GM21515 (cell line): ENCODE data around the gene COL6A3.

Source experiments
- ATAC-seq: cut with Tn5 transposase; IDR thresholded peaks from one replicate; pipeline ENCODE4 v1.9.1; 2021; ENCODE audit not compliant: unreplicated experiment

COL6A3 gene

GRCh38 chr2:237350597-237350996 is 63.4 kb downstream of the COL6A3 start:
- no peak for ATAC-seq

GRCh38 chr2:237350070-237350469 is 63.9 kb downstream of the COL6A3 start:
- ATAC-seq = no peak

GRCh38 chr2:237348281-237348865 is 65.6 kb downstream of the COL6A3 start:
- ATAC-seq = no peak

- ATAC-seq = no peak
These were observed 67.9 kb downstream of the COL6A3 start for GRCh38 chr2:237345891-237346640.

GRCh38 chr2:237345411-237345810 is 68.6 kb downstream of the COL6A3 start:
- ATAC-seq = no peak

GRCh38 chr2:237344942-237345341 is 69.0 kb downstream of the COL6A3 start:
- ATAC-seq = no peak

- ATAC-seq = no peak
These were observed 70.0 kb downstream of the COL6A3 start for GRCh38 chr2:237343993-237344392.

GRCh38 chr2:237341872-237342271 is 72.1 kb downstream of the COL6A3 start:
- no peak for ATAC-seq

- no peak for ATAC-seq
These were observed 76.4 kb downstream of the COL6A3 start for GRCh38 chr2:237337586-237337985.

- no peak for ATAC-seq
These were observed 77.8 kb downstream of the COL6A3 start for GRCh38 chr2:237336131-237336530.

- no peak for ATAC-seq
These were observed 80.2 kb downstream of the COL6A3 start for GRCh38 chr2:237333748-237334147.

GRCh38 chr2:237330541-237330940 is 83.4 kb downstream of the COL6A3 start:
- ATAC-seq = no peak

- no peak for ATAC-seq
These were observed 86.6 kb downstream of the COL6A3 start for GRCh38 chr2:237327175-237327950.

- ATAC-seq = no peak
These were observed 87.4 kb downstream of the COL6A3 start for GRCh38 chr2:237326266-237327171.

GRCh38 chr2:237324837-237325236 is 89.1 kb downstream of the COL6A3 start:
- no peak for ATAC-seq

GRCh38 chr2:237324405-237324831 is 89.5 kb downstream of the COL6A3 start:
- no peak for ATAC-seq

- no peak for ATAC-seq
These were observed 90.3 kb downstream of the COL6A3 start for GRCh38 chr2:237323656-237324055.

GRCh38 chr2:237322564-237322963 is 91.4 kb downstream of the COL6A3 start:
- ATAC-seq = no peak

- ATAC-seq = no peak
These were observed 92.2 kb downstream of the COL6A3 start for GRCh38 chr2:237321746-237322145.

GRCh38 chr2:237320801-237321560 is 93.0 kb downstream of the COL6A3 start:
- no peak for ATAC-seq
